Keratinocyte (primary cell): ENCODE results near the gene EFNB3.

Experiments
- EZH2 ChIP-seq: IDR thresholded peaks from one replicate; pipeline ENCODE4 v1.6.1; 2012; ENCODE audit warnings: inconsistent platforms, mild to moderate bottlenecking, low read length, moderate library complexity
- TF ChIP-seq, protein P1 (sequence below), 3 experiments: IDR thresholded peaks in 1 of 3; conservative IDR thresholded peaks in 1 of 3; optimal IDR thresholded peaks in 1 of 3; 2 replicates in 2 of 3; 3 replicates in 1 of 3; pipeline versions ENCODE3 to v1.5.1; 2011; ENCODE audit warnings: low read length in 3 of 3, mild to moderate bottlenecking in 3 of 3, moderate library complexity in 2 of 3, control low read depth in 1 of 3, inconsistent platforms in 1 of 3; ENCODE audit not compliant: insufficient read depth in 2 of 3; ENCODE audit errors: extremely low read depth in 1 of 3

DNA sequence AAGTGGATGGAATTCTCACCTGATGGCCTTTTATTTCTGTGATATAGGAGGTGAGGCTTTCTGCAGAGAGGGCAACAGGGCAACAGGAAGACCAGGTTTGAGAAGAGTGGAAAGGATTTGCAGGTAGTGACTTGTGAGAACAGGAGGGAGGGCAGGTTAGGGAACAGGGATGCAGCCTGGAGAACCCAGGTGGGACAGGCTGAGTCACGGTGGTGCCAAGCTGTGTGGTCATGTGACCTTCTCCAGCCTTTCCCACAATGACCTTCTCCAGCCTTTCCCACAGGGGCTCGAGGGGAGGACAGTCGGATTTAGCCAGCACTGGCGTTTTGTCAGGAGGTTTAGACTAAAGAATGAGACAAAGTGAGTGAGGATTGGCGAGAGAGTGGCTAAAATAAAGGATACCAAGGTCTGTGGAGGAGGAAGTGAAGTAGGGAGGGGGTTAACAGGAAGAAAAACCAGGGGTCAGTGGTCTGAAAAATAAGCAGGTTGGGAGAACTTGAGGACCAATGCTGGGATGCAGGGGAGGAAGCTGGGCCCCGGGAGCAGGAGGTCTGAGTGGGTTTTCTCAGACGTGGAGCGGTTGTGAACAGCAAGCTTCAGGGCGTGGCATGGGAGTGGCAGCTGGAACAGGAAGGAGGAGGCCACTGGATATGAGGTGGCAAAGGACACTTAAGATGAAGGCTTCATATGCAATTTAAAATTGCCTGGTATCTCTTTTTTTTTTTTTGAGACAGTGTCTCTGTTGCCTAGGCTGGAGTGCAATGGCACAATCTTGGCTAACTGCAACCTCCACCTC, 50.3 kb downstream of the EFNB3 start:
- TF ChIP-seq, protein P1, sequence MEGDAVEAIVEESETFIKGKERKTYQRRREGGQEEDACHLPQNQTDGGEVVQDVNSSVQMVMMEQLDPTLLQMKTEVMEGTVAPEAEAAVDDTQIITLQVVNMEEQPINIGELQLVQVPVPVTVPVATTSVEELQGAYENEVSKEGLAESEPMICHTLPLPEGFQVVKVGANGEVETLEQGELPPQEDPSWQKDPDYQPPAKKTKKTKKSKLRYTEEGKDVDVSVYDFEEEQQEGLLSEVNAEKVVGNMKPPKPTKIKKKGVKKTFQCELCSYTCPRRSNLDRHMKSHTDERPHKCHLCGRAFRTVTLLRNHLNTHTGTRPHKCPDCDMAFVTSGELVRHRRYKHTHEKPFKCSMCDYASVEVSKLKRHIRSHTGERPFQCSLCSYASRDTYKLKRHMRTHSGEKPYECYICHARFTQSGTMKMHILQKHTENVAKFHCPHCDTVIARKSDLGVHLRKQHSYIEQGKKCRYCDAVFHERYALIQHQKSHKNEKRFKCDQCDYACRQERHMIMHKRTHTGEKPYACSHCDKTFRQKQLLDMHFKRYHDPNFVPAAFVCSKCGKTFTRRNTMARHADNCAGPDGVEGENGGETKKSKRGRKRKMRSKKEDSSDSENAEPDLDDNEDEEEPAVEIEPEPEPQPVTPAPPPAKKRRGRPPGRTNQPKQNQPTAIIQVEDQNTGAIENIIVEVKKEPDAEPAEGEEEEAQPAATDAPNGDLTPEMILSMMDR (optimal IDR thresholded peaks at IDR 0.05 in 1 of 3, IDR thresholded peaks at IDR 0.05 in 1 of 3, conservative IDR thresholded peaks at IDR 0.05 in 1 of 3; ENCODE audit: extremely low read depth in 1 of 3, insufficient read depth in 2 of 3, low read length in 3 of 3): no peak
- TF ChIP-seq EZH2: no peak
